BE2C (cell line): ENCODE results near the gene SLC7A14.

ENCODE experiments used
- DNase-seq: peaks from one replicate; pipeline ENCODE4 v3.0.0-alpha.2; 2020
- H3K27me3 ChIP-seq: fragments of 250-450 bp; sonication (Bioruptor Pico); 2 replicates; pipeline ENCODE4 v1.5.1; 2020; ENCODE audit warnings: mild to moderate bottlenecking
- H3K36me3 ChIP-seq: fragments of 250-450 bp; sonication (Bioruptor Pico); 2 replicates; pipeline ENCODE4 v1.5.1; 2020; ENCODE audit warnings: mild to moderate bottlenecking
- H3K4me1 ChIP-seq: fragments of 250-450 bp; sonication (Bioruptor Pico); 2 replicates; pipeline ENCODE4 v1.5.1; 2020
- H3K4me3 ChIP-seq: 2 replicates; pipeline ENCODE4 v1.5.1; 2011; ENCODE audit warnings: low read depth, low read length
- H3K9me3 ChIP-seq: fragments of 250-450 bp; sonication (Bioruptor Pico); 2 replicates; pipeline ENCODE4 v1.5.1; 2020
- CTCF ChIP-seq: IDR thresholded peaks from 2 replicates; pipeline ENCODE4 v1.5.1; 2012; ENCODE audit warnings: mild to moderate bottlenecking, low read depth, low read length

SLC7A14 gene

GRCh38 chr3:170600005-170600624 lies 14.2 kb upstream of the SLC7A14 start:
- DNase-seq = no peak
- H3K36me3 ChIP-seq = no peaks in the 10 kb centered on the region
- H3K4me1 ChIP-seq = peaks cover 12% of the 10 kb centered on the region
- H3K9me3 ChIP-seq = no peaks in the 10 kb centered on the region
- H3K27me3 ChIP-seq = no peaks in the 10 kb centered on the region
- no peak overlapping the region for H3K4me3 ChIP-seq
- TF ChIP-seq CTCF = no peak

GRCh38 chr3:170599091-170599490 lies 13.2 kb upstream of the SLC7A14 start:
- no peak for TF ChIP-seq CTCF
- no peak for DNase-seq
- H3K36me3 ChIP-seq = no peaks in the 10 kb centered on the region
- no peaks in the 10 kb centered on the region for H3K9me3 ChIP-seq
- H3K4me3 ChIP-seq = no peak overlapping the region
- no peaks in the 10 kb centered on the region for H3K27me3 ChIP-seq
- peaks cover 12% of the 10 kb centered on the region for H3K4me1 ChIP-seq

DNA sequence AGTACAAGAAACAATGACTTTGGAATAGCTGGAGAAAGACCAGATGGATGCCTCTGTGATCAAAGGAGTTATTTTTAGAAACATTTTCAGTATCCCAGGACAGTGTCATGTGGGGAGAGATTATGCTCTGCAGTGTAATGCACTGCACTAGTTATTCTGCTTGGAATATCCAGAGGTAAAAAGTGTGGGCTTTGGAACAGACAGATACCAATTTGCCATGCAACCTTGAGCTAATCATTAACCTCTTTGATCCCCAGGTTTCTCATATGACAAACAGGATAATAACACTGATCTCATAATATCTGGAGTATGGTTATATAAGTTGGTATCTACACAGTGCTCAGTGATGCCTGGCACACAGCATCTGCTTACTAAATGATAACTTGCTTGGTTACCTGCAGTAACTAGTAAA lies 12.2 kb upstream of the SLC7A14 start:
- Histone ChIP-seq H3K4me3 (no peak overlapping the region), H3K27me3 (no peaks in the 10 kb centered on the region), H3K9me3 (no peaks in the 10 kb centered on the region), H3K4me1 (peaks cover 12% of the 10 kb centered on the region), H3K36me3 (no peaks in the 10 kb centered on the region)
- no peak for TF ChIP-seq CTCF
- DNase-seq = peak; percentile 15

DNA sequence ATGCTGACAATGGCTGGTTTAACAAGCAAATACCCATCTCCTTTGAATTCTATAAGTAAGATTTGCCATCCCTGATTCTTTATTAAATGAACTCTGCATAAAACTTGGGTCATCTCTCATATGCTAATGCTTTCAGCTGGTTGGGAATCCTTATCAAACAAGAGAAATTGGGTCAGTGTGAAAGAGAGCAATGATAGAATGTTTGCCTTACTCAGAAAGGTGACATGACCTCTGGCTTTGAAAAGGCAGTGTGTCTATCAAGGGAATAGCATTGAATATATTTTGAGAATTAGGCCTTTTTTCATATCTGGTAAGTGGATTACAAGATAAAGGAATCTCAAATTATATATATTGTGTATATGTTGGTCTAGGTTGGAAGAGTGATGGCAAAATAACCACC lies 8.7 kb upstream of the SLC7A14 start:
- Histone ChIP-seq H3K36me3 (no peaks in the 10 kb centered on the region), H3K4me3 (no peak overlapping the region), H3K4me1 (peaks cover 16% of the 10 kb centered on the region), H3K9me3 (no peaks in the 10 kb centered on the region), H3K27me3 (no peaks in the 10 kb centered on the region)
- no peak for DNase-seq
- no peak for TF ChIP-seq CTCF

DNA sequence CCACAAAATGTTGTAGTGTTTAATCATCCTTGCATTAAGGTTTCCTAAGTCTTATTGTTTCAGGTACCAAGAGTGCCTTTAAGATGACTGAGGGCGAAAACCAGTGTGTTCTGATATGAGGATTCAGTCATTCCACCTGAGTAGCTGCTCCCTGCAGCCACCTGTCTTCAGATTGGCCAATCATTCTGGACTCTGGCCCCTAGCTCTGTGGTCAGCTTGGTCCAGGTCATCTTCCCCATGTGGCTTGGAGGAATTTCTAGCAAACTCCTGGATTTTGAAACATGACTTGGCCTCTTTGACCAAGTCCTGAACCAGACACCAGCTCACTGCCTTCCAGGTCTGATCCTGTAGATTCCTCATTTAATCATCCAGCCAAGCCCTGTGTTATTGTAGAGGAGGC lies 7.8 kb upstream of the SLC7A14 start:
- Histone ChIP-seq H3K4me3 (no peak overlapping the region), H3K9me3 (no peaks in the 10 kb centered on the region), H3K36me3 (no peaks in the 10 kb centered on the region), H3K4me1 (peaks cover 23% of the 10 kb centered on the region), H3K27me3 (no peaks in the 10 kb centered on the region)
- no peak for TF ChIP-seq CTCF
- DNase-seq = no peak

- DNase-seq = peak; percentile 38
- Histone ChIP-seq H3K9me3 (0 out of 2 replicates have a peak, but pooled peaks cover 4% of the 10 kb centered on the region), H3K27me3 (no peaks in the 10 kb centered on the region), H3K4me3 (no peak overlapping the region), H3K36me3 (no peaks in the 10 kb centered on the region), H3K4me1 (peaks cover 26% of the 10 kb centered on the region)
- TF ChIP-seq CTCF = no peak
Observed at GRCh38 chr3:170589113-170589512, 3.2 kb upstream of the SLC7A14 start.
